HEK293T (cell line): ENCODE data around the gene SBDS.
"Not testable (repeated sequence)": the region's sequence is repeated elsewhere in the genome, so short reads cannot be mapped to it uniquely, and the experiment has no call there.

Experiments used
- CTCF ChIA-PET: fragments of 350-600 bp; formaldehyde crosslinking; extraction: SDS; loops from one replicate; lab custom pipeline; 2021; ENCODE audit warnings: antibody characterized with exemption, inconsistent platforms; lab: Yijun Ruan, JAX
- POLR2A ChIA-PET: fragments of 350-600 bp; formaldehyde crosslinking; extraction: SDS; loops from one replicate; lab custom pipeline; 2020; ENCODE audit warnings: antibody characterized with exemption, inconsistent platforms; lab: Yijun Ruan, JAX
- DNase-seq: peaks from one replicate; pipeline ENCODE4 v3.0.0; 2012; ENCODE audit warnings: mixed read lengths; ENCODE audit errors: extremely low spot score
- ARNT ChIP-seq: fragments of 450-650 bp; IDR thresholded peaks from 2 replicates; pipeline ENCODE4 v1.6.1; 2017; ENCODE audit warnings: mild to moderate bottlenecking
- BHLHE40 ChIP-seq: fragments of 450-650 bp; IDR thresholded peaks from 2 replicates; pipeline ENCODE4 v1.6.1; 2016; ENCODE audit warnings: mild to moderate bottlenecking, moderate library complexity, borderline replicate concordance
- CTBP1 ChIP-seq: fragments of 450-650 bp; IDR thresholded peaks from 2 replicates; pipeline ENCODE4 v1.6.1; 2016; ENCODE audit warnings: borderline replicate concordance
- ELF4 ChIP-seq: fragments of 450-650 bp; IDR thresholded peaks from 2 replicates; pipeline ENCODE4 v1.6.1; 2017; ENCODE audit warnings: antibody characterized with exemption
- FOXA1 ChIP-seq: fragments of 450-650 bp; IDR thresholded peaks from 2 replicates; pipeline ENCODE4 v1.6.1; 2016; ENCODE audit warnings: mild to moderate bottlenecking
- FOXK2 ChIP-seq: fragments of 450-650 bp; IDR thresholded peaks from 2 replicates; pipeline ENCODE4 v1.6.1; 2016; ENCODE audit warnings: mild to moderate bottlenecking
- FOXM1 ChIP-seq: fragments of 450-650 bp; IDR thresholded peaks from 2 replicates; pipeline ENCODE4 v1.6.1; 2017; ENCODE audit warnings: mild to moderate bottlenecking, borderline replicate concordance
- HDGF ChIP-seq: fragments of 450-650 bp; IDR thresholded peaks from 2 replicates; pipeline ENCODE4 v1.6.1; 2017; ENCODE audit warnings: antibody characterized with exemption, borderline replicate concordance
- L3MBTL2 ChIP-seq: fragments of 450-650 bp; conservative IDR thresholded peaks from 2 replicates; pipeline ENCODE4 v1.6.1; 2016; ENCODE audit warnings: mild to moderate bottlenecking
- LEF1 ChIP-seq: fragments of 450-650 bp; IDR thresholded peaks from 2 replicates; pipeline ENCODE4 v1.6.1; 2017; ENCODE audit warnings: mild to moderate bottlenecking, borderline replicate concordance
- NFRKB ChIP-seq: fragments of 450-650 bp; IDR thresholded peaks from 2 replicates; pipeline ENCODE4 v1.6.1; 2016; ENCODE audit warnings: mild to moderate bottlenecking, moderate library complexity
- PKNOX1 ChIP-seq: fragments of 450-650 bp; IDR thresholded peaks from 2 replicates; pipeline ENCODE4 v1.6.1; 2016
- SP1 ChIP-seq: fragments of 450-650 bp; IDR thresholded peaks from 2 replicates; pipeline ENCODE4 v1.6.1; 2017
- SUZ12 ChIP-seq: fragments of 450-650 bp; IDR thresholded peaks from 2 replicates; pipeline ENCODE4 v1.6.1; 2016; ENCODE audit warnings: mild to moderate bottlenecking
- TARDBP ChIP-seq: fragments of 450-650 bp; IDR thresholded peaks from 2 replicates; pipeline ENCODE4 v1.6.1; 2016
- ZNF384 ChIP-seq: fragments of 450-650 bp; IDR thresholded peaks from 2 replicates; pipeline ENCODE4 v1.6.1; 2016

The SBDS gene

GRCh38 chr7:66974986-66975590, 20.3 kb downstream of the SBDS start:
- CTCF ChIA-PET, result no interaction called here
- POLR2A ChIA-PET, result no interaction called here
- DNase-seq, result no peak
- TF ChIP-seq ARNT (no peak), L3MBTL2 (no peak), NFRKB (no peak), FOXK2 (no peak), SP1 (no peak), TARDBP (no peak), HDGF (no peak), BHLHE40 (no peak), ELF4 (no peak), ZNF384 (no peak), FOXA1 (no peak), SUZ12 (no peak), LEF1 (no peak), FOXM1 (no peak), CTBP1 (no peak)

GRCh38 chr7:66970310-66970709, 25.1 kb downstream of the SBDS start:
- DNase-seq, result no peak
- CTCF ChIA-PET, result no interaction called here
- POLR2A ChIA-PET, result no interaction called here
- TF ChIP-seq TARDBP (no peak), ELF4 (no peak), SP1 (no peak), BHLHE40 (no peak), ZNF384 (no peak), ARNT (no peak)

GRCh38 chr7:66969001-66969400, 26.4 kb downstream of the SBDS start:
- POLR2A ChIA-PET, DNase-seq, CTCF ChIA-PET: not testable (repeated sequence)

GRCh38 chr7:66967029-66967428, 28.4 kb downstream of the SBDS start:
- ChIA-PET POLR2A (no interaction called here), CTCF (no interaction called here)
- DNase-seq, result no peak
- TF ChIP-seq LEF1 (no peak), L3MBTL2 (no peak)

- DNase-seq, result no peak
- POLR2A ChIA-PET, result no interaction called here
- CTCF ChIA-PET, result no interaction called here
- TF ChIP-seq FOXA1 (no peak), SP1 (no peak), FOXK2 (no peak), ZNF384 (no peak), L3MBTL2 (no peak), HDGF (no peak), NFRKB (no peak), ARNT (no peak), SUZ12 (no peak), LEF1 (no peak), FOXM1 (no peak), CTBP1 (no peak), PKNOX1 (no peak), ELF4 (no peak)
Measured at GRCh38 chr7:66964411-66964810, 31.0 kb downstream of the SBDS start.

GRCh38 chr7:66961096-66961495, 34.3 kb downstream of the SBDS start:
- no peak for TF ChIP-seq SUZ12
- no peak for TF ChIP-seq L3MBTL2
- TF ChIP-seq FOXA1, result no peak
- no peak for TF ChIP-seq LEF1
- TF ChIP-seq ELF4, result no peak
- TF ChIP-seq PKNOX1, result no peak
- TF ChIP-seq ZNF384, result no peak
- TF ChIP-seq FOXK2, result no peak
- TF ChIP-seq TARDBP, result no peak
- TF ChIP-seq BHLHE40, result no peak
- TF ChIP-seq HDGF, result no peak
- TF ChIP-seq CTBP1, result no peak
- no peak for TF ChIP-seq SP1
- POLR2A ChIA-PET, result no interaction called here
- no peak for DNase-seq
- CTCF ChIA-PET, result no interaction called here

GRCh38 chr7:66960192-66960591, 35.2 kb downstream of the SBDS start:
- DNase-seq, result no peak
- CTCF ChIA-PET, result no interaction called here
- TF ChIP-seq SP1 (no peak), FOXA1 (no peak), PKNOX1 (no peak), FOXK2 (no peak), FOXM1 (no peak), TARDBP (no peak), CTBP1 (no peak), ARNT (no peak), ELF4 (no peak)
- POLR2A ChIA-PET, result no interaction called here
